ENCODE results near the gene CNTN4.

Gene CNTN4

GRCh38 chr3:2597615-2598014 is 498.9 kb downstream of the CNTN4 start:
- no peak for DNase-seq (ENCODE audit: low spot score)

GRCh38 chr3:2599471-2599870 is 500.8 kb downstream of the CNTN4 start:
- DNase-seq (ENCODE audit: low spot score), result no peak

GRCh38 chr3:2603692-2604289 is 505.1 kb downstream of the CNTN4 start:
- DNase-seq (ENCODE audit: low spot score), result no peak

- DNase-seq (ENCODE audit: low spot score), result no peak
These were observed 515.9 kb downstream of the CNTN4 start for GRCh38 chr3:2614578-2614977.

GRCh38 chr3:2615080-2615479 is 516.4 kb downstream of the CNTN4 start:
- DNase-seq (ENCODE audit: low spot score), result no peak

- no peak for DNase-seq (ENCODE audit: low spot score)
These were observed 524.8 kb downstream of the CNTN4 start for GRCh38 chr3:2623436-2623835.

GRCh38 chr3:2628117-2628516 is 529.5 kb downstream of the CNTN4 start:
- DNase-seq (ENCODE audit: low spot score), result no peak

GRCh38 chr3:2635511-2635910 is 536.8 kb downstream of the CNTN4 start:
- no peak for DNase-seq (ENCODE audit: low spot score)

- no peak for DNase-seq (ENCODE audit: low spot score)
These were observed 544.9 kb downstream of the CNTN4 start for GRCh38 chr3:2643606-2644005.

- no peak for DNase-seq (ENCODE audit: low spot score)
These were observed 546.3 kb downstream of the CNTN4 start for GRCh38 chr3:2645001-2645400.

GRCh38 chr3:2650746-2651145 is 552.1 kb downstream of the CNTN4 start:
- DNase-seq (ENCODE audit: low spot score), result no peak

GRCh38 chr3:2652386-2652785 is 553.7 kb downstream of the CNTN4 start:
- DNase-seq (ENCODE audit: low spot score), result no peak

- DNase-seq (ENCODE audit: low spot score), result no peak
These were observed 555.0 kb downstream of the CNTN4 start for GRCh38 chr3:2653706-2654105.

GRCh38 chr3:2655229-2655701 is 556.6 kb downstream of the CNTN4 start:
- no peak for DNase-seq (ENCODE audit: low spot score)

- DNase-seq (ENCODE audit: low spot score), result no peak
These were observed 558.4 kb downstream of the CNTN4 start for GRCh38 chr3:2656806-2657777.

- no peak for DNase-seq (ENCODE audit: low spot score)
These were observed 559.3 kb downstream of the CNTN4 start for GRCh38 chr3:2657971-2658370.

GRCh38 chr3:2659896-2660295 is 561.2 kb downstream of the CNTN4 start:
- no peak for DNase-seq (ENCODE audit: low spot score)

- no peak for DNase-seq (ENCODE audit: low spot score)
These were observed 562.4 kb downstream of the CNTN4 start for GRCh38 chr3:2661078-2661477.

- no peak for DNase-seq (ENCODE audit: low spot score)
These were observed 578.8 kb downstream of the CNTN4 start for GRCh38 chr3:2677501-2677900.

- DNase-seq (ENCODE audit: low spot score), result no peak
These were observed 581.6 kb downstream of the CNTN4 start for GRCh38 chr3:2680236-2680635.

GRCh38 chr3:2684046-2684445 is 585.4 kb downstream of the CNTN4 start:
- no peak for DNase-seq (ENCODE audit: low spot score)

- no peak for DNase-seq (ENCODE audit: low spot score)
These were observed 588.3 kb downstream of the CNTN4 start for GRCh38 chr3:2686816-2687502.

- no peak for DNase-seq (ENCODE audit: low spot score)
These were observed 598.9 kb downstream of the CNTN4 start for GRCh38 chr3:2697589-2697988.

All from activated CD4-positive, alpha-beta T cell treated with anti-CD3 and anti-CD28 coated beads, Interleukin-2, Interleukin-4, amounts not matched to agents 100 ng/mL and 50 ng/mL, durations not matched to agents 16 hours and 8 hours (primary cell).